NCI-H524 treated with DMSO at 0.1 percent for 48 hours (cell line): Measurements from ENCODE around the gene DOP1B.

Experiments
- DNase-seq: peaks from one replicate; lab custom pipeline; 2025; lab: John Stamatoyannopoulos, UW

Gene DOP1B

GRCh38 chr21:36202726-36203602, 46.3 kb downstream of the DOP1B start:
- no peak for DNase-seq

DNA sequence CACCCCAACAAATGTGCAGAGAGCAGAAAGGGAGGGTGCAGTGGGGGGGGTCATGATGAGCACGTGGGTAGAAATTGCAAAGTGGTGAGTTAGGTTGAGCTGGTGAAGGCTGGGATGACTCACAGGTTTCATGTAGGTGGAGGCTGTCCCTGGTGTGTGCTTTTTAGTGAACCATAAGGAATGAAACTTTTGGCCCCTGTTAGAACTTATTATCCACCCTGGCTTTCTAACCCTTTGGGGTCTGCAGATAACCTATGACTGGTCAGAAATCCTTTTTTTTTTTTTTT, 46.9 kb downstream of the DOP1B start:
- DNase-seq, result no peak

- no peak for DNase-seq
These were observed 48.4 kb downstream of the DOP1B start for GRCh38 chr21:36204980-36205379.

DNA sequence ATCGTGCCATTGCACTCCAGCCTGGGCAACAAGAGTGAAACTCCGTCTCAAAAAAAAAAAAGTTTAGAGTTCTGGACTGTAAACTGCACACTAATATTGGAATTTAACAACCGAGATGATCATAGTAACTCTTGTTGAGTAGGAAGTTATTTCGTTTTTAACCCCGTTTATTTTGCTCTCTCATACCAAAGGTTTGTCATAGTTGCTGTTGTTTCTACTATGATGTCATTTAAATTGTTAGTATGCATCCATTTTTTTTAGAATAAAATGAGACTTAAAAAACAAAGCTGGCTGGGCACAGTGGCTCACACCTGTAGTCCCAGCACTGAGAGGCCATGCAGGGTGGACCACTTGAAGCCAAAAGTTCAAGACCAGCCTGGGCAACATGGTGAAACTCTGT, 49.3 kb downstream of the DOP1B start:
- DNase-seq, result no peak
